Suprapubic skin (tissue), 4 donors: ENCODE measurements around the gene HEXA.

Experiments
- EP300 ChIP-seq: sonication (generic); formaldehyde crosslinking; IDR thresholded peaks from one replicate; pipeline ENCODE4 v1.6.1; 2017; ENCODE audit warnings: antibody characterized with exemption
- POLR2A ChIP-seq, 2 donors: fragments of 450-650 bp; IDR thresholded peaks; one replicate each; pipeline ENCODE4 v1.6.1; 2017; ENCODE audit warnings: antibody characterized with exemption in 2 of 2, mild to moderate bottlenecking in 2 of 2, moderate library complexity in 2 of 2
- POLR2AphosphoS5 ChIP-seq, 3 donors: sonication (generic); formaldehyde crosslinking; IDR thresholded peaks; one replicate each; pipeline ENCODE4 v1.6.1; 2017; ENCODE audit warnings: antibody characterized with exemption in 3 of 3
- TF ChIP-seq, protein P1 (sequence below), 2 donors: fragments of 200-600 bp in 1 of 2; fragments of 450-650 bp in 1 of 2; sonication (generic) in 1 of 2; IDR thresholded peaks; one replicate each; pipeline ENCODE4 v1.5.1; 2016 to 2019; ENCODE audit warnings: antibody characterized with exemption in 2 of 2, mild to moderate bottlenecking in 1 of 2, moderate library complexity in 1 of 2

GRCh38 chr15:72369964-72370363, 5.8 kb downstream of the HEXA start:
- TF ChIP-seq, protein P1, sequence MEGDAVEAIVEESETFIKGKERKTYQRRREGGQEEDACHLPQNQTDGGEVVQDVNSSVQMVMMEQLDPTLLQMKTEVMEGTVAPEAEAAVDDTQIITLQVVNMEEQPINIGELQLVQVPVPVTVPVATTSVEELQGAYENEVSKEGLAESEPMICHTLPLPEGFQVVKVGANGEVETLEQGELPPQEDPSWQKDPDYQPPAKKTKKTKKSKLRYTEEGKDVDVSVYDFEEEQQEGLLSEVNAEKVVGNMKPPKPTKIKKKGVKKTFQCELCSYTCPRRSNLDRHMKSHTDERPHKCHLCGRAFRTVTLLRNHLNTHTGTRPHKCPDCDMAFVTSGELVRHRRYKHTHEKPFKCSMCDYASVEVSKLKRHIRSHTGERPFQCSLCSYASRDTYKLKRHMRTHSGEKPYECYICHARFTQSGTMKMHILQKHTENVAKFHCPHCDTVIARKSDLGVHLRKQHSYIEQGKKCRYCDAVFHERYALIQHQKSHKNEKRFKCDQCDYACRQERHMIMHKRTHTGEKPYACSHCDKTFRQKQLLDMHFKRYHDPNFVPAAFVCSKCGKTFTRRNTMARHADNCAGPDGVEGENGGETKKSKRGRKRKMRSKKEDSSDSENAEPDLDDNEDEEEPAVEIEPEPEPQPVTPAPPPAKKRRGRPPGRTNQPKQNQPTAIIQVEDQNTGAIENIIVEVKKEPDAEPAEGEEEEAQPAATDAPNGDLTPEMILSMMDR (IDR thresholded peaks at IDR 0.05) = no peak
- TF ChIP-seq POLR2A (IDR thresholded peaks at IDR 0.05) = no peak
- TF ChIP-seq EP300 = no peak
- TF ChIP-seq POLR2AphosphoS5 (IDR thresholded peaks at IDR 0.05) = no peak
